ENCODE data around the gene PNPT1. TPM values are rescaled to one million over a fixed set of nuclear protein-coding genes. Genes with fewer than 3 reads are reported as not detected.

Gene PNPT1
- total and polyA plus RNA-seq, 2 of the 8 experiments (the other 6 are each of a cell fraction or from before 2014, with no cell fraction given), result 8.3 to 40.2 TPM

DNA sequence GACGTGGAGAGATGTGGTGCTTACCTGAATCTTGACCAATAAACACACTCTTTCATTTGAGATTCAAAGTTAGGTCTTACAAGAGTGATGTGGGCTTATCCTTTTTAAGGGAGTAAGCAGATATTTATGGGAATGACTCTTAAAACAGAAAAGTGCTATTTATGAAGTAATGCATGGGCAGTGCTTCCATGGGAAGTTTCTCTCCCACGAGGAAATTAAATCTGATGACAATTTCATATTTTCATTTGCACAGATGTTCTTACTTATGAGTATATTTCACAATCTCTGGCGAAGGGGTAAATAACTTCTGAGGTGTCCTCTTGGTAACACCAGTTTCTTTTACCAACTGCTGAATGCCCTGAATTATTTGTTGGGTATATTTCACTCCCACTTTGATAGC lies 21.0 kb downstream of the PNPT1 start:
- H4K5ac ChIP-seq (ENCODE audit: insufficient read length, low read depth, low read length), result no peak overlapping the region
- H3K23me2 ChIP-seq (ENCODE audit: low read depth, low read length), result no peaks in the 10 kb centered on the region
- no peak overlapping the region for H2BK120ac ChIP-seq (replicated peaks; ENCODE audit: low read depth, low read length)
- H3K4me1 ChIP-seq (replicated peaks in 1 of 4; ENCODE audit: control insufficient read depth in 3 of 4, insufficient read depth in 4 of 4, low read length in 3 of 4), result no peaks in the 10 kb centered on the region
- H3K9me3 ChIP-seq (ENCODE audit: insufficient read depth in 2 of 2, low read depth in 1 of 2, low read length in 1 of 2), result no peaks in the 10 kb centered on the region
- DNase-seq (ENCODE audit: low read depth in 1 of 2, low spot score in 2 of 2), result no peak
- H4K20me1 ChIP-seq (replicated peaks in 1 of 2; ENCODE audit: control insufficient read depth in 1 of 2, insufficient read depth in 2 of 2, low read length in 2 of 2), result peaks cover 0 to 1% of the 10 kb centered on the region in 2 experiments
- WGBS, 2 experiments (ENCODE audit: extremely low coverage in 1 of 2, insufficient coverage in 1 of 2, insufficient read length in 1 of 2, insufficient replicate concordance in 2 of 2, low coverage in 1 of 2, low lambda C conversion rate in 2 of 2, missing lambda C conversion rate in 1 of 2), result 92% methylated on average over 3 of the region's 3 CpGs; no CpG with 5 or more reads in 1 of the 2 experiments
- H3K4me2 ChIP-seq (ENCODE audit: insufficient read depth in 1 of 2, low read depth in 2 of 2, low read length in 2 of 2), result no peak overlapping the region
- no peak overlapping the region for H3K23ac ChIP-seq (ENCODE audit: insufficient read length)
- H3K36me3 ChIP-seq (ENCODE audit: control insufficient read depth in 2 of 4, insufficient read depth in 4 of 4, low read length in 3 of 4), result peaks cover 3 to 47% (median 15%) of the 10 kb centered on the region in 4 experiments; a peak in 7 of 8 replicates
- no peak overlapping the region for H3K18ac ChIP-seq (ENCODE audit: extremely low read depth, low read length)
- POLR2A ChIA-PET (ENCODE audit: partially characterized antibody), result interaction anchor here (0.7 kb wide), 1 partner anchor 464 kb away, joined by 3 read pairs; no protein-coding TSS in a partner anchor
- H4K91ac ChIP-seq (replicated peaks; ENCODE audit: insufficient read length, low read length), result no peak overlapping the region
- no peaks in the 10 kb centered on the region for H3K27me3 ChIP-seq (replicated peaks in 1 of 4; ENCODE audit: control insufficient read depth in 3 of 4, extremely low read depth in 1 of 4, insufficient read depth in 3 of 4, low read length in 3 of 4)
- no peak overlapping the region for H4K8ac ChIP-seq (ENCODE audit: extremely low read depth, insufficient read depth, low read length)
- no peak overlapping the region for H2BK15ac ChIP-seq (ENCODE audit: low read length)
- H3K79me2 ChIP-seq (ENCODE audit: control insufficient read depth in 1 of 2, insufficient read depth in 2 of 2, low read length in 2 of 2), result no peaks in the 10 kb centered on the region
- H2AK5ac ChIP-seq (ENCODE audit: low read depth, low read length), result no peak overlapping the region
- H2AFZ ChIP-seq (ENCODE audit: low read length), result no peak overlapping the region
- H2BK20ac ChIP-seq (ENCODE audit: low read length), result no peak overlapping the region
- no peak for FAIRE-seq
- TF ChIP-seq TAF7 (optimal IDR thresholded peaks at IDR 0.05; ENCODE audit: borderline replicate concordance, low read depth, low read length) (no peak), GABPA (IDR thresholded peaks at IDR 0.05; ENCODE audit: borderline replicate concordance, insufficient read depth, low read length) (no peak)
- no peak overlapping the region for H3K14ac ChIP-seq (ENCODE audit: insufficient read length)
- no peak overlapping the region for H2BK12ac ChIP-seq (ENCODE audit: low read depth, low read length)
- no peak overlapping the region for H3K9ac ChIP-seq (replicated peaks in 1 of 4; ENCODE audit: extremely low read depth in 1 of 4, low read depth in 3 of 4, low read length in 3 of 4)
- H2BK5ac ChIP-seq (ENCODE audit: low read depth, low read length), result no peak overlapping the region
- no peaks in the 10 kb centered on the region for H3K79me1 ChIP-seq (ENCODE audit: low read depth, low read length)
- H3K4me3 ChIP-seq (ENCODE audit: extremely low read depth in 1 of 4, insufficient read depth in 2 of 4, low read depth in 3 of 4, low read length in 4 of 4), result no peak overlapping the region
- CTCF ChIA-PET (ENCODE audit: partially characterized antibody), result no interaction called here
- no peak overlapping the region for H3K56ac ChIP-seq (replicated peaks; ENCODE audit: insufficient read length, low read depth, low read length)
- H3K4ac ChIP-seq (replicated peaks; ENCODE audit: insufficient read length, low read depth, low read length), result no peak overlapping the region
- H3K27ac ChIP-seq (ENCODE audit: low read depth, low read length), result no peak overlapping the region
